BJ (cell line): ENCODE data around the gene NAV2. TPM values are rescaled to one million over a fixed set of nuclear protein-coding genes. Genes with fewer than 3 reads are reported as not detected.

Experiments
- CTCF ChIA-PET: fragments of 350-600 bp; formaldehyde crosslinking; extraction: SDS; loops from one replicate; lab custom pipeline; 2021; ENCODE audit warnings: antibody characterized with exemption, inconsistent platforms; lab: Yijun Ruan, JAX
- POLR2A ChIA-PET: fragments of 300-600 bp; sonication (Branson Sonifier 250); formaldehyde crosslinking; extraction: SDS; loops from one replicate; lab custom pipeline; 2021; ENCODE audit warnings: antibody characterized with exemption; lab: Charles Lee
- DNase-seq: peaks from one replicate; pipeline ENCODE4 v3.0.0-alpha.2; 2011; ENCODE audit warnings: low read depth
- H3K27me3 ChIP-seq: 2 replicates; pipeline ENCODE4 v1.6.0; 2011; ENCODE audit warnings: low read length; ENCODE audit not compliant: control insufficient read depth, insufficient read depth
- H3K36me3 ChIP-seq: 2 replicates; pipeline ENCODE4 v1.5.1; 2011; ENCODE audit warnings: low read length; ENCODE audit not compliant: control insufficient read depth, insufficient read depth
- H3K4me3 ChIP-seq: 2 replicates; pipeline ENCODE4 v1.5.1; 2011; ENCODE audit warnings: low read depth, mild to moderate bottlenecking, control low read depth, low read length
- CTCF ChIP-seq: IDR thresholded peaks from 2 replicates; pipeline ENCODE4 v1.5.1; 2011; ENCODE audit warnings: low read depth, mild to moderate bottlenecking, control low read depth, inconsistent platforms, low read length, moderate library complexity; ENCODE audit not compliant: insufficient read depth
- polyA plus RNA-seq: library from polyadenylated mRNA; depleted of rRNA; stranded (reverse); fragments of >200 nt; gene quantifications from 2 replicates; pipeline ENCODE4 v1.2.3, GENCODE V29; 2011

NAV2 gene
- polyA plus RNA-seq, 1 experiment = 6.1 TPM

GRCh38 chr11:20011307-20011951, 298.8 kb downstream of the NAV2 start:
- POLR2A ChIA-PET = no interaction called here
- DNase-seq = no peak
- no peaks in the 10 kb centered on the region for H3K27me3 ChIP-seq
- H3K36me3 ChIP-seq = no peaks in the 10 kb centered on the region
- H3K4me3 ChIP-seq = no peak overlapping the region
- TF ChIP-seq CTCF = no peak
- CTCF ChIA-PET = interaction anchor here (0.6 to 0.8 kb wide), 2 partner anchors 78 to 100 kb away, joined by 3 read pairs; no protein-coding TSS in a partner anchor

GRCh38 chr11:20013346-20014066, 300.9 kb downstream of the NAV2 start:
- ChIA-PET POLR2A (no interaction called here), CTCF (interaction anchor here (0.6 to 1.4 kb wide), 2 partner anchors 20 to 62 kb away, joined by 3 to 5 read pairs; no protein-coding TSS in a partner anchor)
- Histone ChIP-seq H3K27me3 (no peaks in the 10 kb centered on the region), H3K4me3 (no peak overlapping the region), H3K36me3 (no peaks in the 10 kb centered on the region)
- no peak for DNase-seq
- TF ChIP-seq CTCF = no peak

- Histone ChIP-seq H3K4me3 (no peak overlapping the region), H3K36me3 (no peaks in the 10 kb centered on the region), H3K27me3 (no peaks in the 10 kb centered on the region)
- no peak for DNase-seq
- no peak for TF ChIP-seq CTCF
- ChIA-PET POLR2A (no interaction called here), CTCF (interaction anchor here (1.4 to 1.5 kb wide), 2 partner anchors 50 to 62 kb away, joined by 3 to 5 read pairs; no protein-coding TSS in a partner anchor)
Observed at GRCh38 chr11:20014067-20014402, 301.4 kb downstream of the NAV2 start.

- POLR2A ChIA-PET = no interaction called here
- CTCF ChIA-PET = interaction anchor here (1.1 to 1.5 kb wide), 3 partner anchors 51 to 112 kb away, joined by 3 read pairs; no protein-coding TSS in a partner anchor
- peak; percentile 15 for DNase-seq
- H3K4me3 ChIP-seq = no peak overlapping the region
- no peak for TF ChIP-seq CTCF
- no peaks in the 10 kb centered on the region for H3K27me3 ChIP-seq
- H3K36me3 ChIP-seq = no peaks in the 10 kb centered on the region
Observed at GRCh38 chr11:20015101-20015500, 302.5 kb downstream of the NAV2 start.
